GM10847 (cell line): ENCODE data around the gene CPNE5.

Source experiments
- POLR2A ChIP-seq: IDR thresholded peaks from 2 replicates; pipeline ENCODE4 v1.6.1; 2011; ENCODE audit not compliant: insufficient read length; ENCODE audit errors: extremely low read depth

CPNE5 gene

GRCh38 chr6:36745283-36745682 lies 94.0 kb downstream of the CPNE5 start:
- TF ChIP-seq POLR2A, result no peak

- no peak for TF ChIP-seq POLR2A
These were observed 95.0 kb downstream of the CPNE5 start for GRCh38 chr6:36744304-36744673.

- TF ChIP-seq POLR2A, result no peak
These were observed 95.5 kb downstream of the CPNE5 start for GRCh38 chr6:36743538-36744303.

- TF ChIP-seq POLR2A, result no peak
These were observed 96.2 kb downstream of the CPNE5 start for GRCh38 chr6:36743032-36743431.

- TF ChIP-seq POLR2A, result no peak
These were observed 97.1 kb downstream of the CPNE5 start for GRCh38 chr6:36742146-36742545.

GRCh38 chr6:36740818-36741179 lies 98.4 kb downstream of the CPNE5 start:
- TF ChIP-seq POLR2A, result no peak

GRCh38 chr6:36739947-36740817 lies 99.1 kb downstream of the CPNE5 start:
- TF ChIP-seq POLR2A, result no peak

- TF ChIP-seq POLR2A, result no peak
These were observed 101.1 kb downstream of the CPNE5 start for GRCh38 chr6:36738108-36738507.

GRCh38 chr6:36737043-36737785 lies 102.0 kb downstream of the CPNE5 start:
- no peak for TF ChIP-seq POLR2A

- no peak for TF ChIP-seq POLR2A
These were observed 103.9 kb downstream of the CPNE5 start for GRCh38 chr6:36735110-36736071.

GRCh38 chr6:36734486-36735060 lies 104.7 kb downstream of the CPNE5 start:
- TF ChIP-seq POLR2A, result no peak

GRCh38 chr6:36733300-36733699 lies 105.9 kb downstream of the CPNE5 start:
- TF ChIP-seq POLR2A, result no peak

- TF ChIP-seq POLR2A, result no peak
These were observed 107.5 kb downstream of the CPNE5 start for GRCh38 chr6:36731622-36732310.
